HG02623 (cell line): Measurements from ENCODE around the gene SOS1.
A peak's percentile ranks its signal among the peaks of the same experiment; 100 is the strongest.
"Not testable (repeated sequence)": the region's sequence is repeated elsewhere in the genome, so short reads cannot be mapped to it uniquely, and the experiment has no call there.

Experiments used
- ATAC-seq: cut with Tn5 transposase; IDR thresholded peaks from one replicate; pipeline ENCODE4 v1.9.1; 2021; ENCODE audit warnings: moderate library complexity; ENCODE audit not compliant: unreplicated experiment

Gene SOS1

GRCh38 chr2:39107724-39108273 lies 13.1 kb downstream of the SOS1 start:
- no peak for ATAC-seq

- no peak for ATAC-seq
Measured at GRCh38 chr2:39107156-39107555, 13.7 kb downstream of the SOS1 start.

- no peak for ATAC-seq
Measured at GRCh38 chr2:39099870-39100728, 20.8 kb downstream of the SOS1 start.

GRCh38 chr2:39099310-39099869 lies 21.5 kb downstream of the SOS1 start:
- no peak for ATAC-seq

- no peak for ATAC-seq
Measured at GRCh38 chr2:39095624-39096023, 25.2 kb downstream of the SOS1 start.

GRCh38 chr2:39094717-39095363 lies 26.0 kb downstream of the SOS1 start:
- peak; percentile 82 for ATAC-seq

- ATAC-seq = peak; percentile 28
Measured at GRCh38 chr2:39093218-39093898, 27.5 kb downstream of the SOS1 start.

- ATAC-seq = no peak
Measured at GRCh38 chr2:39091543-39091942, 29.3 kb downstream of the SOS1 start.

GRCh38 chr2:39091063-39091462 lies 29.8 kb downstream of the SOS1 start:
- no peak for ATAC-seq

GRCh38 chr2:39080152-39080551 lies 40.7 kb downstream of the SOS1 start:
- ATAC-seq = no peak

GRCh38 chr2:39069890-39070465 lies 50.9 kb downstream of the SOS1 start:
- no peak for ATAC-seq

GRCh38 chr2:39069136-39069515 lies 51.7 kb downstream of the SOS1 start:
- ATAC-seq = no peak

GRCh38 chr2:39068299-39069135 lies 52.3 kb downstream of the SOS1 start:
- no peak for ATAC-seq

GRCh38 chr2:39065616-39066015 lies 55.2 kb downstream of the SOS1 start:
- ATAC-seq = no peak

- no peak for ATAC-seq
Measured at GRCh38 chr2:39062320-39062719, 58.5 kb downstream of the SOS1 start.

GRCh38 chr2:39061280-39061679 lies 59.6 kb downstream of the SOS1 start:
- ATAC-seq = no peak

GRCh38 chr2:39059366-39059952 lies 61.4 kb downstream of the SOS1 start:
- ATAC-seq = no peak

GRCh38 chr2:39058101-39058500 lies 62.8 kb downstream of the SOS1 start:
- ATAC-seq = no peak

GRCh38 chr2:39052665-39053064 lies 68.2 kb downstream of the SOS1 start:
- ATAC-seq = not testable (repeated sequence)

GRCh38 chr2:39050109-39050508 lies 70.7 kb downstream of the SOS1 start:
- no peak for ATAC-seq
